Fibroblast of pulmonary artery (primary cell): ENCODE data around the gene TFCP2.
"Not testable (repeated sequence)": the region's sequence is repeated elsewhere in the genome, so short reads cannot be mapped to it uniquely, and the experiment has no call there.

Experiments
- DNase-seq: peaks from one replicate; pipeline ENCODE4 v3.0.0-alpha.2; 2010; ENCODE audit warnings: low read depth
- H3K4me3 ChIP-seq: replicated peaks from 2 replicates; pipeline ENCODE4 v1.5.1; 2011; ENCODE audit warnings: low read depth, mild to moderate bottlenecking, control low read depth, low read length, moderate library complexity
- TF ChIP-seq, protein P1 (sequence below): IDR thresholded peaks from 2 replicates; pipeline ENCODE4 v1.5.1; 2011; ENCODE audit warnings: mild to moderate bottlenecking, control low read depth, low read length, inconsistent platforms; ENCODE audit errors: missing control alignments

Gene TFCP2, protein sequence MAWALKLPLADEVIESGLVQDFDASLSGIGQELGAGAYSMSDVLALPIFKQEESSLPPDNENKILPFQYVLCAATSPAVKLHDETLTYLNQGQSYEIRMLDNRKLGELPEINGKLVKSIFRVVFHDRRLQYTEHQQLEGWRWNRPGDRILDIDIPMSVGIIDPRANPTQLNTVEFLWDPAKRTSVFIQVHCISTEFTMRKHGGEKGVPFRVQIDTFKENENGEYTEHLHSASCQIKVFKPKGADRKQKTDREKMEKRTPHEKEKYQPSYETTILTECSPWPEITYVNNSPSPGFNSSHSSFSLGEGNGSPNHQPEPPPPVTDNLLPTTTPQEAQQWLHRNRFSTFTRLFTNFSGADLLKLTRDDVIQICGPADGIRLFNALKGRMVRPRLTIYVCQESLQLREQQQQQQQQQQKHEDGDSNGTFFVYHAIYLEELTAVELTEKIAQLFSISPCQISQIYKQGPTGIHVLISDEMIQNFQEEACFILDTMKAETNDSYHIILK

DNA sequence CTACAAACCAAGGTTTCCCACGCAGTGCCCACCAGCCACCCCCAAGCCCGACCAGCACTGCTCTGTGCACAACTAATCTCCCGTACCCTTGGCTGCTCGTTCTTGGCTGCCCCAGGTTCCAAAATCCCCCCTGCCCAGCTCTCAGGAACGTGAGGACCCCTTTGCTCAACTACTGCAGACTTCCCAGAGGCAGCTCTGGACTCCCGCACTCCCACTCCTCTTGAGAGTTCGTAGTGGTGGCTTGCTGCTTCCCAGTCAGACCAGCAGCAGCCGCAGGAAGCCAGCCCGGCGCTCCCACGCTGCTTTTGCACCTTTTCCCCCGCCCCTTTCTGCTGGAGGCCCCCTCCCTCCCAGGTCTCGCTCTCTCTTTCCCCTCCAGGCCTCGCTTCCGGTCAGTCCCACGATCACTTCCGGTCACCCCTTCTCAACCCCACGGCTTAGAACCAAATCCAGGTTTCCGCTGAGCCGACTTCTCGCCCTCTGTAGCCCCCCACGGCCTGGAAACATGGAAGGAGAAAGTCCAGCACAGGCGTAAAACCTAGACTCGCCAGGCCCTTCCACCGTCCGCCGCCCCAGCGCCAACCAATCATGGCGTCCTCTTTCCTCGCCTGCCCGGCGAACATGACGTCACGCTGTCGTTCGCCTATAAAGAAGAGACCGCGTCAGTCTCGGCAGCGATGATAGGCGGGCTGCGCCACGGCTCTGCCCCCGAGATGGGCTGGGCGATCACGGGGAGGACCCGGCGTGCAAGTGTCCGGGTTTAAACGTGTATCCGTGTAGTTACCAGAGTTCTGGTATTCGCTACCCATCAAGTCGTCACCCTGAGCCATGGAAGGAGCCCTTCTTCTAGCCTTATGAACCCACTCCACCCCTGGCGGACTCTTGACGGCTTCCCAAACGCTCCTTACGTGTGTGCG lies at the start of gene TFCP2:
TFCP2 (minus strand) TSS at position 621 of the 917 bp plus-strand sequence. CDS start 713 bp downstream, outside the sequence.
- peak within 1 kb of the TSS; percentile 89 for H3K4me3 ChIP-seq
- TF ChIP-seq, protein P1, sequence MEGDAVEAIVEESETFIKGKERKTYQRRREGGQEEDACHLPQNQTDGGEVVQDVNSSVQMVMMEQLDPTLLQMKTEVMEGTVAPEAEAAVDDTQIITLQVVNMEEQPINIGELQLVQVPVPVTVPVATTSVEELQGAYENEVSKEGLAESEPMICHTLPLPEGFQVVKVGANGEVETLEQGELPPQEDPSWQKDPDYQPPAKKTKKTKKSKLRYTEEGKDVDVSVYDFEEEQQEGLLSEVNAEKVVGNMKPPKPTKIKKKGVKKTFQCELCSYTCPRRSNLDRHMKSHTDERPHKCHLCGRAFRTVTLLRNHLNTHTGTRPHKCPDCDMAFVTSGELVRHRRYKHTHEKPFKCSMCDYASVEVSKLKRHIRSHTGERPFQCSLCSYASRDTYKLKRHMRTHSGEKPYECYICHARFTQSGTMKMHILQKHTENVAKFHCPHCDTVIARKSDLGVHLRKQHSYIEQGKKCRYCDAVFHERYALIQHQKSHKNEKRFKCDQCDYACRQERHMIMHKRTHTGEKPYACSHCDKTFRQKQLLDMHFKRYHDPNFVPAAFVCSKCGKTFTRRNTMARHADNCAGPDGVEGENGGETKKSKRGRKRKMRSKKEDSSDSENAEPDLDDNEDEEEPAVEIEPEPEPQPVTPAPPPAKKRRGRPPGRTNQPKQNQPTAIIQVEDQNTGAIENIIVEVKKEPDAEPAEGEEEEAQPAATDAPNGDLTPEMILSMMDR, result no peak
- peak; percentile 98 for DNase-seq

DNA sequence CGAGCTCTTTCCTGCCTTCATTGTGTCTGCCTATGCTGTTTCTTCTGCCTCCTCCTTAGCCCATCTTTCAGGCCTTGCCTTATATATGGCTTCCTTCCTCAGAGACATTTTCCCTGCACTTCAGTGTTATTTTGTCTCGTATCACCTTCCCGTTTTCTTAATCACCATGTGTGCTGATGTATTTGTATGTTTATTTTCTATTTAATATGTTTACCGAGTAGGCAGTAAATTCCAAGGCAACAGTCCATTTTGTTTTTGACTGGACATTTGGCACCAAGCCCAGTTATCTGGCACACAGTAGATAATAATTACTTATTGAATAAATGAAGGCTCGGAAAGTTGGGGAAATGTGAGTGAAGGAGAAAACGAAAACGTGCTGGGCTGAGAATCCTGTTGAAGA lies 49.5 kb upstream of the TFCP2 start:
- TF ChIP-seq, protein P1, result no peak
- no peak overlapping the region for H3K4me3 ChIP-seq
- DNase-seq, result no peak

DNA sequence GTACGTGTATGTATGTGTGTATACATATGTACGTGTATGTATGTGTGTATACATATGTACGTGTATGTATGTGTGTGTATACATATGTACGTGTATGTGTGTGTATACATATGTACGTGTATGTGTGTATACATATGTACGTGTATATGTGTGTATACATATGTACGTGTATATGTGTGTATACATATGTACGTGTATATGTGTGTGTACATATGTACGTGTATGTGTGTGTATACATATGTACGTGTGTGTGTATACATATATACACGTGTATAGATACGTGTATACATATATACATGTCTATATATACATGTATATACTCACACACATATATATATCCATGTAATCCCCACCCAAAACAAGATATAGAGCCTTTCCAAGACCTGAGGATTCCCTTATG lies 46.9 kb upstream of the TFCP2 start:
- DNase-seq, result not testable (repeated sequence)

DNA sequence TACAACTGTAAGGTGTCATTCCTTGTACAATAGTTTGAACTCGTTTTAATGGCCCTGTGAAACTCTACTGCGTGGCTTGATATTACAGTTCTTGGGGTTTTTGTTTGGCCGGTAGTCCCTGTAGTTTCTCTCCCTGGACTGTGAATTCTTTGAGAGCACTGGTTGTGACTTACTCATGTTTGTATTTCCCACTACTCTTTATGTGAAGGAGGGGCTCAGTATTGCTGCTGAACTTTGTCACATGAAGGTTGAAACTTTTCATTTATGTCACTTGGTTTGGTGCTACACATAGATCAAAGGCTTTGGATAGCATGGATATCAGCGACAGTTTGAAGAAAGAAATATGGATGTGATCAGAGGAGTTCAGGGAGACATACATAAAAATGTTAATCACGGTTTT lies 46.4 kb upstream of the TFCP2 start:
- TF ChIP-seq, protein P1, result no peak
- H3K4me3 ChIP-seq, result no peak overlapping the region
- no peak for DNase-seq

More for the DNA sequence above, 46.9 kb upstream of the TFCP2 start:
- H3K4me3 ChIP-seq, result not testable (repeated sequence)

DNA sequence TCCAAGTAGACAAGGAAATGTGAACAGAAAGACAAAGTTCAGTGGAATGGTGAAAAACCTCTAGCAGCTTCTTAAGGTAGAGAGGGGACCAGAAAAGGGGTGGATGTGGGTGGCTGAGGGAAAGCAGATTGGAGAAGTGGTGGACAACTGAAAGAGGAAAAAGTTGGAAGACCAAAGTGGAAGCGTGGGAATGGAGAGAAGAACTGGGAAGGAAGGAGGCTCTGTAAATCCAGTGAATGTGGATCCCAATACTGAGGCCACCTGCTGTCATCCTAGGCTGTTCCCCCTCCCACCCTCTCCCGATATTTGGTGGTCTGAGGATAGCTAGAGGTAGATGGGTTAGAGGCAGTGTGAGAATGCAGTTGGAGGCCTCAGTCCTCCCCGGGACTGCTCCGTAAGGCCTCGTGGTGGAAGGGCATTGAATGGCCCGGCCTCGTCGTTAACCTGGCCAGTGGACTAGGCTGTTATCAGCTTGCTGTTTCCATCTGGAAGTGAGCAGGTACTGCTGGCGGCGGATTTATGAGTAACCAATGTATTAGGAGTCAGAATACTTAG lies 45.7 kb upstream of the TFCP2 start:
- TF ChIP-seq, protein P1, result no peak
- peak overlapping the region; percentile 76 for H3K4me3 ChIP-seq
- no peak for DNase-seq

DNA sequence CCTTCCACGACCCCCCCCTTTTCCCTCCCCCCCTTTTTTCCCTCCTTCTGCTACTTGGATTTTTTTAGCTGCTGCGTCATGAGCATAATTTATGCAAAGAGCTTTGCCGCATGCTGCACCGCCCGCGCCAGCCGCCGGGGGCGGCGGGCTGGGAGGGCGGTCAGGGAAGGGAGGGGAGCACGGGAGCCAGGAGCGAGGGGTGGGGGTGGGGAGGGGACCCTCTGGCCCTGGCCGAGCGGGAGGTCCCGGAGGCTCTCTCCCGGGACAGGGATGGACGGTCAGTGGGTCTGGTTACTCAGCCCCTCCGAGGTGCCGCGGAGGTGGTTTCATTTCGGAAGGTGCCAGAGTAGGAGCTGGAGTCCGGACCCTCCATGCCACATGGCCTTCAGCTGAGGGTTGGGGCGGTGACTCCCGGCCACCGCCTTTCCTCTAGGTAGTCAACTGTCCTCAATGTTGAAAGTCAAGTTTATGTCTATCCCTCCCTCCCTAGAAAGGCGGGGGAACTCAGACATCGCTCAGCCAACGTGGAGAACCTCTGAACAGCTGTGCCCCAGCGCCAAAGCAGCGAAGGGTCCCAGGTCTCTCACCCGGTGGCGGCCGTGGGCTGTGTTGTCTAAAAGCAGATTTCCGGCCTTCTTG lies 45.2 kb upstream of the TFCP2 start, which contains the start of gene POU6F1:
POU6F1 (minus strand) TSS at position 95 of the 639 bp plus-strand sequence. CDS start 11,226 bp downstream, outside the sequence.
- peak within 1 kb of the TSS; percentile 76 for H3K4me3 ChIP-seq
- TF ChIP-seq, protein P1, result peak; percentile 47
- DNase-seq, result peak; percentile 79
